Measurements from ENCODE around the gene VRK1. TPM values are rescaled to one million over a fixed set of nuclear protein-coding genes. Genes with fewer than 3 reads are reported as not detected.

VRK1 gene
- polyA plus RNA-seq, 2 of the 4 experiments (the other 2 are of a cell fraction) = 32.2 to 34.2 TPM

DNA sequence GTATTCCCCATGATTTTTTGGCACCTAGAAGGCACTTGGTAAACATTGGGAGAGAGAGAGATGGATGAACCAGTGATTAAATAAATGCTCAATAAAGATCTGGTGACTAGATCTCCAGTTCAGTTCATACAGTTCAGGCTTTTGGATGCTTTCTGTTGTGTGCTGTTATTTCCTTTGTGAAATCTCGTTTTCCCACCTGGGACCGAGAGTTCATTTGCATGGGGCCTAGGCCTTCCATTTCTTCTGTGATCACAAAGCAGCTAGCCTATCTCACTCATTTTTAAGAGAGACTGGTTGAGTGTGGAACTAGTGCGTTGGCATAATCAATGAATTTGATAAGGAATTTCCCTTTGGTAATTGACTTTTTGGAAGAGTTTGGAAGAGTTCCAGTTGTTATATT is 104.0 kb downstream of the VRK1 start:
- TF ChIP-seq FOSB (CRISPR knock-in tag; IDR thresholded peaks at IDR 0.05) = no peak
- no peak for TF ChIP-seq CEBPB (IDR thresholded peaks at IDR 0.05)
- TF ChIP-seq HOXA7 (CRISPR knock-in tag; IDR thresholded peaks at IDR 0.05) = no peak
- no peak for TF ChIP-seq HOXB13 (CRISPR knock-in tag; IDR thresholded peaks at IDR 0.05; ENCODE audit: low read depth)
- no peak for TF ChIP-seq JUNB (IDR thresholded peaks at IDR 0.05)
- no peak for TF ChIP-seq CHD4 (IDR thresholded peaks at IDR 0.05; ENCODE audit: borderline replicate concordance)
- no peak for TF ChIP-seq MYC (IDR thresholded peaks at IDR 0.05; ENCODE audit: borderline replicate concordance, low read length)
- TF ChIP-seq RAD21 (conservative IDR thresholded peaks at IDR 0.05 in 1 of 2, IDR thresholded peaks at IDR 0.05 in 1 of 2) = no peak
- TF ChIP-seq POLR2A (IDR thresholded peaks at IDR 0.05; ENCODE audit: low read length) = no peak
- TF ChIP-seq, protein P1, sequence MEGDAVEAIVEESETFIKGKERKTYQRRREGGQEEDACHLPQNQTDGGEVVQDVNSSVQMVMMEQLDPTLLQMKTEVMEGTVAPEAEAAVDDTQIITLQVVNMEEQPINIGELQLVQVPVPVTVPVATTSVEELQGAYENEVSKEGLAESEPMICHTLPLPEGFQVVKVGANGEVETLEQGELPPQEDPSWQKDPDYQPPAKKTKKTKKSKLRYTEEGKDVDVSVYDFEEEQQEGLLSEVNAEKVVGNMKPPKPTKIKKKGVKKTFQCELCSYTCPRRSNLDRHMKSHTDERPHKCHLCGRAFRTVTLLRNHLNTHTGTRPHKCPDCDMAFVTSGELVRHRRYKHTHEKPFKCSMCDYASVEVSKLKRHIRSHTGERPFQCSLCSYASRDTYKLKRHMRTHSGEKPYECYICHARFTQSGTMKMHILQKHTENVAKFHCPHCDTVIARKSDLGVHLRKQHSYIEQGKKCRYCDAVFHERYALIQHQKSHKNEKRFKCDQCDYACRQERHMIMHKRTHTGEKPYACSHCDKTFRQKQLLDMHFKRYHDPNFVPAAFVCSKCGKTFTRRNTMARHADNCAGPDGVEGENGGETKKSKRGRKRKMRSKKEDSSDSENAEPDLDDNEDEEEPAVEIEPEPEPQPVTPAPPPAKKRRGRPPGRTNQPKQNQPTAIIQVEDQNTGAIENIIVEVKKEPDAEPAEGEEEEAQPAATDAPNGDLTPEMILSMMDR (IDR thresholded peaks at IDR 0.05) = no peak
- no peak for TF ChIP-seq HOXB5 (CRISPR knock-in tag; IDR thresholded peaks at IDR 0.05)
- TF ChIP-seq, protein P2, sequence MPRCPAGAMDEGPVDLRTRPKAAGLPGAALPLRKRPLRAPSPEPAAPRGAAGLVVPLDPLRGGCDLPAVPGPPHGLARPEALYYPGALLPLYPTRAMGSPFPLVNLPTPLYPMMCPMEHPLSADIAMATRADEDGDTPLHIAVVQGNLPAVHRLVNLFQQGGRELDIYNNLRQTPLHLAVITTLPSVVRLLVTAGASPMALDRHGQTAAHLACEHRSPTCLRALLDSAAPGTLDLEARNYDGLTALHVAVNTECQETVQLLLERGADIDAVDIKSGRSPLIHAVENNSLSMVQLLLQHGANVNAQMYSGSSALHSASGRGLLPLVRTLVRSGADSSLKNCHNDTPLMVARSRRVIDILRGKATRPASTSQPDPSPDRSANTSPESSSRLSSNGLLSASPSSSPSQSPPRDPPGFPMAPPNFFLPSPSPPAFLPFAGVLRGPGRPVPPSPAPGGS (IDR thresholded peaks at IDR 0.05) = no peak
- TF ChIP-seq, protein P3, sequence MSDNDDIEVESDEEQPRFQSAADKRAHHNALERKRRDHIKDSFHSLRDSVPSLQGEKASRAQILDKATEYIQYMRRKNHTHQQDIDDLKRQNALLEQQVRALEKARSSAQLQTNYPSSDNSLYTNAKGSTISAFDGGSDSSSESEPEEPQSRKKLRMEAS (IDR thresholded peaks at IDR 0.05) = no peak
- TF ChIP-seq TP53 (CRISPR knock-in tag; IDR thresholded peaks at IDR 0.05) = no peak
- no peak for TF ChIP-seq SREBF2 (IDR thresholded peaks at IDR 0.05)
- no peak for TF ChIP-seq PHF8 (IDR thresholded peaks at IDR 0.05; ENCODE audit: borderline replicate concordance, low read depth)
- TF ChIP-seq ZC3H11A (IDR thresholded peaks at IDR 0.05) = no peak
- H3K4me1 ChIP-seq = peaks cover 7% of the 10 kb centered on the region; the same call in 1 of the 3 replicates
- FAIRE-seq = no peak
- no peak overlapping the region for H3K27ac ChIP-seq
- WGBS (ENCODE audit: missing lambda C conversion rate) = 95% methylated on average over 3 of the region's 3 CpGs
- DNase-seq (ENCODE audit: low read depth in 1 of 2, low spot score in 1 of 2) = no peak
- no peak overlapping the region for H3K4me3 ChIP-seq
- no peak for ATAC-seq
- H3K4me2 ChIP-seq = no peak overlapping the region
- ChIA-PET CTCF (no interaction called here), POLR2A (no interaction called here)
- no peaks in the 10 kb centered on the region for H3K9me3 ChIP-seq

DNA sequence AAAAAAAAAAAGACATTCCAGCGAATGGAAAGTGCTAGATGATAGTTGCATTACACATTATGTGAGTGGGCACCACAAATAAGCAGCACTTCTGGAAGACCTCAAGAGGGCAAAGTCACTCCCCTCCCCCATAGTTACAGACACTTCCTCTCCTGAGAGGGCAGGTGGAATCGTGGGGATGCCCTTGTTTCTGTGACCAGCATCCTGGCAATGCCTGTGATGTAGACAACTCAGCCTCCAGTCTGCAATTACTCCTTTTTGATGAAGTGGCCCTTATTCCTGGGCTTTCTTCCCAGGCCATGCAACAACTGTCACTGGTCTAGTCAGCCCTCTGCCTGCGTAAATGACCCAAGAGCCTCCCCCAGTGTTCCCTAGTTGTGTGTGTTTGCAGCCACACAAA is 104.8 kb downstream of the VRK1 start:
- Histone ChIP-seq H3K4me3 (no peak overlapping the region), H3K27ac (no peak overlapping the region), H3K4me1 (peaks cover 7% of the 10 kb centered on the region; the same call in 1 of the 3 replicates), H3K4me2 (no peak overlapping the region), H3K9me3 (no peaks in the 10 kb centered on the region)
- no peak for FAIRE-seq
- TF ChIP-seq, protein P4, sequence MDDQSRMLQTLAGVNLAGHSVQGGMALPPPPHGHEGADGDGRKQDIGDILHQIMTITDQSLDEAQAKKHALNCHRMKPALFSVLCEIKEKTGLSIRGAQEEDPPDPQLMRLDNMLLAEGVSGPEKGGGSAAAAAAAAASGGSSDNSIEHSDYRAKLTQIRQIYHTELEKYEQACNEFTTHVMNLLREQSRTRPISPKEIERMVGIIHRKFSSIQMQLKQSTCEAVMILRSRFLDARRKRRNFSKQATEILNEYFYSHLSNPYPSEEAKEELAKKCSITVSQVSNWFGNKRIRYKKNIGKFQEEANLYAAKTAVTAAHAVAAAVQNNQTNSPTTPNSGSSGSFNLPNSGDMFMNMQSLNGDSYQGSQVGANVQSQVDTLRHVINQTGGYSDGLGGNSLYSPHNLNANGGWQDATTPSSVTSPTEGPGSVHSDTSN (IDR thresholded peaks at IDR 0.05) = no peak
- TF ChIP-seq, protein P5, sequence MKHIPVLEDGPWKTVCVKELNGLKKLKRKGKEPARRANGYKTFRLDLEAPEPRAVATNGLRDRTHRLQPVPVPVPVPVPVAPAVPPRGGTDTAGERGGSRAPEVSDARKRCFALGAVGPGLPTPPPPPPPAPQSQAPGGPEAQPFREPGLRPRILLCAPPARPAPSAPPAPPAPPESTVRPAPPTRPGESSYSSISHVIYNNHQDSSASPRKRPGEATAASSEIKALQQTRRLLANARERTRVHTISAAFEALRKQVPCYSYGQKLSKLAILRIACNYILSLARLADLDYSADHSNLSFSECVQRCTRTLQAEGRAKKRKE (CRISPR knock-in tag; IDR thresholded peaks at IDR 0.05; ENCODE audit: low read depth) = no peak
- no peak for TF ChIP-seq POLR2A (IDR thresholded peaks at IDR 0.05; ENCODE audit: low read length)
- no peak for TF ChIP-seq FOXS1 (CRISPR knock-in tag; IDR thresholded peaks at IDR 0.05)
- no peak for TF ChIP-seq HOXB13 (CRISPR knock-in tag; IDR thresholded peaks at IDR 0.05; ENCODE audit: low read depth)
- TF ChIP-seq, protein P6, sequence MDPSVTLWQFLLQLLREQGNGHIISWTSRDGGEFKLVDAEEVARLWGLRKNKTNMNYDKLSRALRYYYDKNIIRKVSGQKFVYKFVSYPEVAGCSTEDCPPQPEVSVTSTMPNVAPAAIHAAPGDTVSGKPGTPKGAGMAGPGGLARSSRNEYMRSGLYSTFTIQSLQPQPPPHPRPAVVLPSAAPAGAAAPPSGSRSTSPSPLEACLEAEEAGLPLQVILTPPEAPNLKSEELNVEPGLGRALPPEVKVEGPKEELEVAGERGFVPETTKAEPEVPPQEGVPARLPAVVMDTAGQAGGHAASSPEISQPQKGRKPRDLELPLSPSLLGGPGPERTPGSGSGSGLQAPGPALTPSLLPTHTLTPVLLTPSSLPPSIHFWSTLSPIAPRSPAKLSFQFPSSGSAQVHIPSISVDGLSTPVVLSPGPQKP (IDR thresholded peaks at IDR 0.05; ENCODE audit: low read depth, low read length) = no peak
- TF ChIP-seq, protein P7, sequence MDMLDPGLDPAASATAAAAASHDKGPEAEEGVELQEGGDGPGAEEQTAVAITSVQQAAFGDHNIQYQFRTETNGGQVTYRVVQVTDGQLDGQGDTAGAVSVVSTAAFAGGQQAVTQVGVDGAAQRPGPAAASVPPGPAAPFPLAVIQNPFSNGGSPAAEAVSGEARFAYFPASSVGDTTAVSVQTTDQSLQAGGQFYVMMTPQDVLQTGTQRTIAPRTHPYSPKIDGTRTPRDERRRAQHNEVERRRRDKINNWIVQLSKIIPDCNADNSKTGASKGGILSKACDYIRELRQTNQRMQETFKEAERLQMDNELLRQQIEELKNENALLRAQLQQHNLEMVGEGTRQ (IDR thresholded peaks at IDR 0.05) = no peak
- TF ChIP-seq, protein P2 (IDR thresholded peaks at IDR 0.05) = no peak
- TF ChIP-seq TFCP2L1 (CRISPR knock-in tag; IDR thresholded peaks at IDR 0.05) = no peak
- TF ChIP-seq ZC3H11A (IDR thresholded peaks at IDR 0.05) = no peak
- no peak for TF ChIP-seq EP300 (IDR thresholded peaks at IDR 0.05)
- TF ChIP-seq, protein P1 (IDR thresholded peaks at IDR 0.05) = no peak
- TF ChIP-seq, protein P3 (IDR thresholded peaks at IDR 0.05) = no peak
- TF ChIP-seq HOXB5 (CRISPR knock-in tag; IDR thresholded peaks at IDR 0.05) = no peak
- no peak for TF ChIP-seq NPAS2 (CRISPR knock-in tag; IDR thresholded peaks at IDR 0.05; ENCODE audit: borderline replicate concordance)
- no peak for TF ChIP-seq JUN (IDR thresholded peaks at IDR 0.05)
- WGBS (ENCODE audit: missing lambda C conversion rate) = 80% methylated on average over 3 of the region's 3 CpGs
- no peak for DNase-seq (ENCODE audit: low read depth in 1 of 2, low spot score in 1 of 2)
- CTCF ChIA-PET = no interaction called here
- ATAC-seq = no peak
- POLR2A ChIA-PET = no interaction called here

Data from A549 (cell line).